NCI-H1092 treated with DMSO at 0.1 percent for 48 hours (cell line): Measurements from ENCODE around the gene EFNA5.

ENCODE experiments used
- DNase-seq: peaks from one replicate; lab custom pipeline; 2025; lab: John Stamatoyannopoulos, UW

The EFNA5 gene

GRCh38 chr5:107544476-107544875, 126.3 kb downstream of the EFNA5 start:
- no peak for DNase-seq

- DNase-seq, result no peak
These were observed 126.9 kb downstream of the EFNA5 start for GRCh38 chr5:107543868-107544267.

- peak; percentile 6 for DNase-seq
These were observed 127.9 kb downstream of the EFNA5 start for GRCh38 chr5:107542831-107543231.

DNA sequence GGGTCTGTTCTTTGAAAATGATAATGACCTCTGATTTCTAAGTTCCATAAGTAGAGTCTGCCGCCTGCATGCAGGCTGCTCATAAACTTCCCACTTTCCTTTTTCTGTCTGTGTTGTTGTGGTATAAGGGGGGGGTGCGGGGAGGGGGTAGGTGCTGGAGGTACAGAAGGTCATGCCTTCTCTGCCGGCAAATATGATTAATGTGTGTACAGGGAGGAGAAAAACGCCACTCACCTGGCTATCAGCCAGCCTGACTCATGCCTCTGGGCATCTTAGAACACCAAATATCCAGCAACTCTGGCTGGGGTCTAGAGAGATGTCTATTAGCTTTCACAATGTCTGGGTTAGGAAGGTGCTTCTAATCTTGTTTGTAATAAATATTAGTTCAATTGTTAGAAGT, 128.3 kb downstream of the EFNA5 start:
- DNase-seq, result no peak

DNA sequence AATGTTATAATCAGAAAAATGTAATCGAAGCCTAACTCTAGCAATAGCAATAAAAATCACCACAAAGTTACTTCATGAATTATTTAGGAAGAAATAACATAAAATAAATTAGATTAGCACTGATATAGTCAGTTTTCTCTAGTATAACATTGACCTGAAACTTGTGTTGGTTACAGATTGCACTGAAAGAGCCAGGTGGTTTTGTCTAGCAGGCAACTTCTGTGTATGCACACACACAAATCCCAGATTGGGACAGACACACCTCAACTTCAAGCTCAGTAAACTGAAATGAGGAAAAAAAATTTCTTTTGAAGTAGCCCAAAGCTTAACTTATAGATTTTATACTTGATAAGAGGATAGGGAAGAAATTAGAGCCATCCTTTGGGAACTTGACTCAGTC, 129.3 kb downstream of the EFNA5 start:
- DNase-seq, result no peak

- DNase-seq, result no peak
These were observed 130.9 kb downstream of the EFNA5 start for GRCh38 chr5:107539726-107540330.

GRCh38 chr5:107538805-107539445, 131.8 kb downstream of the EFNA5 start:
- no peak for DNase-seq

DNA sequence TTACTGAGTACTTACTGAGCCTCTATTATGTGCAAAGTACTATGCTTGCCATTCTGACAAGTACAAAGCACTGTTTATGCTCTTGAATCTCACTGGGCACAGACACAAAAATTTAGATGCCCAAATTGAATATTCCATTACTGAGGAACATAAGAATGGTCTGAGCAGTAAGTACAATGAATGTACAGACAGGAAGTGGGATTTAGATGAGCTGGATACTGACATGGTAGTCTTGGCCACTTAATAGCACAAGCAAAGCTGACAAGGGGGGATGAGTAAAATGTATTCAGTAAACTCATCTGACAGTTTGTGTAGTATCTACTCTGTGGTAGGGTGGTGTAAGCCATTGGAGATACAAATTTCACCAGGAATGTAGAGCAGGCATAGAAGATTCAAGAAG, 132.4 kb downstream of the EFNA5 start:
- no peak for DNase-seq

GRCh38 chr5:107535849-107536248, 134.9 kb downstream of the EFNA5 start:
- DNase-seq, result no peak

DNA sequence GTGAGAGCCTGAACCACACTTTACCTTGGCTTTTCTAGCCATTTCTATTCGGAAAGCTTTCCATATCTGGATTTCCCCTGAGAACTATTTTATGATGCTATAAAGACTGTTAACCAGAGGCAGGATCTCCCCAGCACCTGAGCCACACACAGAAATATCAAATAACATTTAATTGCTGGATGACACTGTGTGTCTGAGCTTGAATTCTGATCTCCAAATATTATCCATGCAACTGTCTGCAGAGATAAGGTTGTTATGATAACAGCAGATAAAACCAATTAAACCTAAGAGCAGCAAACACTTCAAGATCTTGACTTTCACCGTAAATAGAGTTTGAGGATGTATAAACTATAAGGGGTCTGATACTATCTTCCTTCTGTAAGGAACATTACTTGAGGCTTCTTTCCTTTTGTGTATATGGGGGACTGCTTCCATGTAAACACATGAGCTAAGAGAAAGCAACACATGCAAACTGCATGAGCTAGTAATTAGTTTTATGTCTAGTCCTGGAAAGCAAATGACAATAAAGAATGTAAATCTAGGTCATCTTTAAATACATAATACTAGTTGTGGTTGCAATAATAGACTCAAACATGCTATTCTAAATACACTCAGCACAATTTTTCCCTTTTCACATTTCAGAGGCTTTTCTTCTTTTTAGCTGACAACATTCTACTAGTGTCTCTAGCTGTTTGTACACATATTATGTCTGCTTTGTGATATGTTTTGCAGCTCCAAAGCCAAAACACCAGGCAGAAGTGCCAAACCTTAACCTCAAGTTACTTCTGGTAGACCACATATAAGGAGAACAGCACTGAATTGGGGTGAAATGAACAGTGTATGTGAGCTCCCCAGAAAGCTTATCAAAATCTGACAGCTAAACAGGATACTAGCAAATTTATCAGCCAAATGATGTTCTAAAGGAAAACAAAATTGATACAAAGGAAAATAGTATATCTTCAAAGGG, 136.5 kb downstream of the EFNA5 start:
- peak; percentile 39 for DNase-seq

DNA sequence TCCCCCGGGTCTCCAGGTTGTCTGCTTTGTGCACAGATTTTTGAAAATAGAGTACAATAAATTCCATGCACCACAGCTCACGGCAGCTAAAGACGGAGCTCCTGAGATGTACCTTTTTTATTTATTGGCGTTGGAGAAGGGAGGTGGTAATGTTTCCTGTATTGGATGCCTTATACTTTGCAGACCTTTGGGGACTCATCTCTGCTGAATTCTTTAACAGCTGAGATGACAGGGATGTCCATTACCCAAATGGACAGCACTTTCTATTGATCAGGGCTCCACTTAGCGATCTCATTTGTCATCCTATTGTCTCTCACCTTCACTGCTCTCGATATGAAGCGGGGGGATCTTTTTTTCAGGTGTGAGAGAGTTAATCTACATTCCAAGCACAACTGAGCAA, 137.8 kb downstream of the EFNA5 start:
- no peak for DNase-seq

DNA sequence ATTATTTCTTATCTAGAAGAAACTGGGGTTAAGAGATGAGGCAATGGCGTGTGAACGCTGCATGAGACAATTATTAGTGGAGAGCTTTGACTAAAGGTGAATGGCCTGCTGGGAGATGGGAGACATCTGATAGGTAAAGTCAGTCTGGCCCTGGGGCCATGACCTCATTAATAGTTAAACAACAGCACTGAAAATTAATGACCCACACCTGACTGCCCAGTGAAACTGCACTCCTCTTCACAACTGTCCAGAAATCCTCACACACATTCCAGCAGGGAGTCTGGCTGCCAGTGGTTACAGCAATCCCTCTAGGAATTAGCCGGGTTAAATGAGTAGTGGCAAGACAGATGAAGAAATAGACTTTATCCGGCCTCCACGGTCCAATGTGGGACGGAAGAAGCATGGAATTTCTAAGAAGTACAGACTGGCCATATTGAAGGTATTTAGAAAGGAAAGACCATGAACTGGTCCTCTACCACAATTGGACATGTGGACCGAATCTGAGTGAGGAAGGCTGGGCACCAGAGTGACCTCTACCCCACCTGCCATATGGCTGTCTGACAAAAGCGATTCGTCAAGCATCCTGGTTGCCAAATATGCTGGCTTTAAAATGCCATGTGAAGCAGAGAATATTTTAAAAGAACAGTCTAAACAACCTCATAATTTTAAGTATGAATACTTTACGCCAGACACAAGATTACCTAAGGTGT, 138.4 kb downstream of the EFNA5 start:
- no peak for DNase-seq

DNA sequence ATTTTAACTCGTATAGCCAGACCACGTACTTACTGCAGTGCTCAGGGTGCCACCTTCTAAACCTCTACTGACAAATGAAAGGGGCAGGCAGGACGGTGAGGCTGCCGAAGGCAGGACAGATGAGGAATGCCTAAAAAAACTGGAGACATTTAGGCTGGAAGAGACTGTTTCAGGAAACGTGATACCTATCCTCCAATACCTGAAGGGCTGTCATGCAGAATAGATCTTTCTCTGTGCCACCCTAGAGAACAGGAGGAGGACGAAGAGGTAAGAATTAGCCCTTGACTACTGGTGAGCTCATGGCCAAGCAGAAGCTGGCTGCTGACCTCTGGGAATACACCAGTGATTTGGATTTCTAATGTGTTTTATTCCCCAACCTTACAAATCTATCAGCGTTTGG, 139.4 kb downstream of the EFNA5 start:
- DNase-seq, result no peak

- no peak for DNase-seq
These were observed 141.1 kb downstream of the EFNA5 start for GRCh38 chr5:107529618-107530017.

DNA sequence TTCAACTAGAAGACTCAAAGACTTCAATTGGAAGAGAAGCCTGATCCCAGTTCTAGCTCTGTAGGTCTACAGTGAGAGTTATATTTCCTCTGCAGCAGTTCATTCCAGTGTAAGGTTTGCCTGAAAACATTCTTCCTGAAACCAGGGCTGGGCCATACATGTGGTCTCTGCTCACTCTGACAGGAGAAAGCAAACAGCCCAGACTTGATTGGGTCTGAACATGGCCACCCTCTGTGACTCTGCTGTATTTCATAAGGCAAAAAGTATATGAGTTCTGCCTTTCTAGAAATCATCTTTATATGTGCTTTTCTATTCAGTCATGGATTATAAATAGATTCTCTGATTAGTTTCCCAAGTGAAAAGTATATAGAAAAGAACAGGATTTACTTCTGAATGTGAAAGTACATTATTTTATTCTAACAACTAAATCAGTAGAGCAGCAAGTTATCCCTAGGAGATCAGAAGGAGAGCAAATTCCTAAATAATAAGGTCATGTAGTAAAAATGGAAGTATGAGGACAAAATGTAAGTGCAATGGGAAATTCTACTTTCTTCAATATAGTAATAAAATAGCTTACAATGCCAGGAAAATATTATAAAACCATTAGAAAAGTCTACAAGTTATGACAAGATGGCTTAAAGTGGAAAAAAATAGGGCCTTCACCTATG, 144.3 kb downstream of the EFNA5 start:
- DNase-seq, result no peak

- DNase-seq, result no peak
These were observed 146.6 kb downstream of the EFNA5 start for GRCh38 chr5:107524111-107524510.

GRCh38 chr5:107523029-107523680, 147.6 kb downstream of the EFNA5 start:
- peak; percentile 64 for DNase-seq

GRCh38 chr5:107522456-107522855, 148.3 kb downstream of the EFNA5 start:
- no peak for DNase-seq

- DNase-seq, result no peak
These were observed 150.8 kb downstream of the EFNA5 start for GRCh38 chr5:107519900-107520354.

DNA sequence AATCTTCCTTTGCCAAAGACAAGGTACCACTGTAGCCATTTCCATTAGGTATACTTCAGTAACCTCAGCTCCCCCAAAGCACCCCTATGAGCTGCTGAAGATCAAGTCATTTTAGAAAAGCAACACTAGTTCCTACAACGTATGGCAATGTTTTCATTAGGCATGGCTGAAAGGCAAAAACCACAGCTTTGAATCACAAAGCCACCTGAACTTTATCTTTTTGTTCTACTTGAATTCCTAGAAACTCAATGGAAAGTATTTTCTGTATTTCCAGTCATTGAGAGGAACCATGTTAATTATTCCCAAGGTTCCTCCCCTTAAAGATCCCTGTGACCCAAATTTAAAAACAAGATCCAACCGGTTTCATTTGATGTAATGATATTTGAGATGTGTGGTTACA, 152.1 kb downstream of the EFNA5 start:
- DNase-seq, result no peak

GRCh38 chr5:107518190-107518589, 152.5 kb downstream of the EFNA5 start:
- DNase-seq, result no peak
